Activated gamma-delta T cell treated with Interleukin-2 at 50 U/mL for 16 hours (primary cell): ENCODE data around the gene ORC6.

Source experiments
- DNase-seq: peaks from one replicate; pipeline ENCODE4 v3.0.0-alpha.2; 2020

Gene ORC6

DNA sequence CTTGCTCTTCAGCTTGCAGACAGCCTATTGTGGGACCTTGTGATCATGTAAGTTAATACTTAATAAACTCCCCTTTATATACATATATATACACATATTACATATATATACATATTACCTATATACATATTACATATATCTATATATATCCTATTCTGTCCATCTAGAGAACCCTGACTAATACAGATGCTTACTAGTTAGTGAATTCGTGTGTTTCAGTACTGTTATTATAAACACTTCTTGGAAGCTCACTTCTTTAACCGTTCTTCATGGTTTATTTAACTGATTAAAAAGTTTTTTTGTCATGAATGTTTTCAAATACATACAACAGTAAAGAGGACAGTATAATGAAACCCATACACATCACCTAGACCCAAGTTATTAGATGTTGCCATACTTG lies 12.6 kb downstream of the ORC6 start:
- no peak for DNase-seq

DNA sequence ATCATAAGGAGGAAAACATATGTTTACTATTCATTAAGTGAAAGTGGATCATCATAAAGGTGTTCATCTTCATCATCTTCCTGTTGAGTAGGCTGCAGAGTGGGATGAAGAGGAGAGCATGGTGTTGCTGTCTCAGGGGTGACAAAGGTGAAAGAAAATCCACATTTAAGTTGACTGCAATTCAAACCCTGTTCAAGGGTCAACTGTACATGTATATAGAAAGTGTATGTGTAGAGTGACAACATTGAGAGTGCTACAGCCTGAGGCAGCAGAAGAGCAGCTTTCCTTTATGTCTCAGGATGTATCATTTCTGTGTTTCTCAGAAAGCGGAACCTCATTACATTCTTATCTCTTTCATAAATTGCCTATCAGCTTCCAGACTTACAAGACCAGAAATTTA lies 17.2 kb downstream of the ORC6 start:
- DNase-seq, result no peak

DNA sequence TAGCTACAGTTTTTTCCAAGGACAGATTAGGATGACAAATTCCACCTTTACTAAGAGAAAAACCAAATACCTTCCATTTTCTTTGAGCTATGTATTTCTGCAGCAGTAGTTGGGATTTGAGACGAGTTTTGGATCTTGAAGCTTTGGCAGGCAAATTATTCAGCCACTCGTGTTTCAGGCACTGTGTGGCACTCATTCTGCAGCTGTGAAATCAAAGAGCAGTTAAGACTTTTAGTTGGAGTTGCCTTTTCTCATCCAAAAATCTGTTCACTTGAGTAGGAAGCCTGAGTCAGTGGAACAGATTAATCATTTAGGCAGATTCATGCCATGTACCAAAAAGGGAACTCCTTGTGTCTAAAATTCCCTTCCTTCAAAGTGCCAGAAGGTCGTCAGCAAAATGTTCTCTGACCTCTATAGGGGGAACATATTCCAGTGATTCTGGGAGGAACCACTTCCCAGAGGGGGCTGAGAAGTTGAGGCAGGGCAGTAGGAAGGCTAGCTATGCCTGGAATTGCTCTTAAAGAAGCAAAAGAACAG lies 20.1 kb downstream of the ORC6 start:
- DNase-seq, result no peak

DNA sequence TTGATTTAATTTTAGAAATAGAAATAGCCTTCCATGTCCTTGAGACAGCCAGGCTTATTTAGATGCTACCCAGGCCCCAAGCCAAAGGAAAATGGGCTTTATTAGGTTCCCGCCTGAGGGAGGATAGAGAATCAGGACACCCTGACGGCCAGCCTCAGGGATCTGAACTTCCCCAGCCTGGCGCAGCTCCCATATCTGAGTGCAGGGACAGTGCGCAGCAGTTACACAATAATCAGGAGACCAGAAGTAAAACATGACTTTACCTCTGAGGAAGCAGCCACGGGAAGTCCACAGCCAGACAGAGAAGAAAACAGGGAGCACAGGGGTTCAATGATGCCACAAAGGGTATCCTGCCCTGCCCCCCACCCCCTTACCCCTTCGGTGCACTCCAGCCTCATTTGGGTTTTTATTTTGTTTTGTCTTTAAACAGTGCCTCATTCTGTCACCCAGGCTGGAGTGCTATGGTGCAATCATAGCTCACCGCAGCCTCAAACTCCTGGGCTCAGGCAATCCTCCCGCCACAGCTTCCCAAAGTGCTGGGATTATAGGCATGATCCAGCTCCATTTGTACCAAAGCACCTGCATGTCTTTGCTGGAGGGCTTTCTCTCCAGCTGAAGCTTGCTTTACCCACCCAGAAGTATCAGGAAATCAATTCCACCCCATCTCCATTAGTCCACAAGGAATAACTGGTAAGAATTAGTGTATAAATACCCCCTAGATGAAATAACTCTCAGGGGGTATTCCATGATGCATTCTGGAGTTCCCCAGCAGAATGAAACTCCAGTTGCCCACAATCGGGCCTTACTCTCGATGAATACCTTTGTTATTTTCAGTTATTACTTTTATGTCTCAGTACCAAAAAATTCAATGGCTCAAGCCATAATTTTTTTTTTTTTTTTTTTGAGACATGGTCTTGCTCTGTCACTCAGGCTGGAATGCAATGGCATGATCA lies 21.9 kb downstream of the ORC6 start:
- DNase-seq, result no peak

DNA sequence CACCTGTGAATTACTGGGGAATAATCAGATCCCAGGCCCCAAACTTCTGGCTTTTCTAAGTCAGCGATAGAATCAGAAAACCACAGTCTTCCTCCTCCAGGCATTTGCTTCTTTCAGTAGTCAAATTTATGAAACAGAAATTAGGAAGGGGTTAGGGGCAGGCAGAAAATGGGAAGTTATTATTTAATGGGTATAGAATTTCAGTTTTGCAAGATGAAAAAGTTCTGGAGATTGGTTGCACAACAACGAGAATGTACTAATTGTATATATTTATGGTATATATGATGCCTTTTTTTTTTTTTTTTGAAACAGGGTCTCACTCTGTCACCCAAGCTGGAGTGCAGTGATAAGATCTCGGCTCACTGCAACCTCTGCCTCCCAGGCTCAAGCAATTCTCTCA lies 23.5 kb downstream of the ORC6 start:
- no peak for DNase-seq

DNA sequence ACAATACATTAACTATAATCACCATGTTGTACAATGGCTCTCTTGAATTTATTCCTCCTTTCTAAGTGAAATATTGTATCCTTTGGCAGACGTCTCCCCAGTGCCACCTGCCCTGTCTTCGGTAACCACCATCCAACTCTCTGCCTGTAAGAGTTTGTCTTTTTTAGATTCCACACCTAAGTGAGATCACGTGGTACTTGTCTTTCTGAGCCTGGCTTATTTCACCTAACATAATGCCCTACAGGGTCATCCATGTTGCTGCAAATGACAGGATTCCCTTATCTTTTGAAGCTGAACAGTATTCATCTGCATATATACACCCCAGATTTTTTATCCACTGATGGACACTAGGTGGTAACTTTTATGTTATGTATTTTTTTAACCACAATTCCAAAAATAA lies 24.2 kb downstream of the ORC6 start:
- no peak for DNase-seq

DNA sequence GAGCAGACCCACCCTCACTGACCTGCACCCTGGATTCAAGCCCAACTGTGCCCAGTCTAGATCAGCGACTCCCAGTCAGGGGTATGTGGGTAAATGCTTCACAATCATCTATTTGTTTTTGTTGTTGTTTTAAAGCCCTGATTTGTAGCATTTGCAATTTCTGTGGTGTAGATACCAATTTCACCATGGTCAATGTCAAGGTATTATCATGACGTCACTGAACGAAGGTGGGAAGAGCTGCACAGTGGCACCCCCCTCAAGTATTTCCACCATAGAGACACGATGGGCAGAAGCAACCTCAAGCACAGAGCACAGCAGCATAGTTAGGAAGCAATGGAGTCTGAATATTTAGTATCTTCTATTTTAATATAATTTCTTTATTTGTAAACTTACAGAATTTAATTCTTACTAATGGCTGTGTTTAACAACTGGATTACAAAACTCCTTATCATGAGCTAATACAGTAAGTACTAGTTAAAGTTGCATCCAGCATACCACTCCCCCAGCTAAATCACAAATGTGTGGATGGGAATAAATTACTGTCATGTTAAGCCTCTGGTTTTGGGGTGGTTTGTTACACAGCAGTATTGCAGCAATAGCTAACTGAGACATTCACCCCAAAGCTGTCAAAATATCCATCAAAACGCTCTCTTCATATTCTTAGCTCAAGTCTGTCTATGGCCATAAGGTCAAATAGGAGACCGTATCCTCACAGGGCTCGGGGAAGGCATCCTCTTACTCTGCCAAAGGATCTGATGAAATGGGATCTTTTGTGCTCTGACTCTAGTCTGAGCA lies 25.5 kb downstream of the ORC6 start:
- no peak for DNase-seq

DNA sequence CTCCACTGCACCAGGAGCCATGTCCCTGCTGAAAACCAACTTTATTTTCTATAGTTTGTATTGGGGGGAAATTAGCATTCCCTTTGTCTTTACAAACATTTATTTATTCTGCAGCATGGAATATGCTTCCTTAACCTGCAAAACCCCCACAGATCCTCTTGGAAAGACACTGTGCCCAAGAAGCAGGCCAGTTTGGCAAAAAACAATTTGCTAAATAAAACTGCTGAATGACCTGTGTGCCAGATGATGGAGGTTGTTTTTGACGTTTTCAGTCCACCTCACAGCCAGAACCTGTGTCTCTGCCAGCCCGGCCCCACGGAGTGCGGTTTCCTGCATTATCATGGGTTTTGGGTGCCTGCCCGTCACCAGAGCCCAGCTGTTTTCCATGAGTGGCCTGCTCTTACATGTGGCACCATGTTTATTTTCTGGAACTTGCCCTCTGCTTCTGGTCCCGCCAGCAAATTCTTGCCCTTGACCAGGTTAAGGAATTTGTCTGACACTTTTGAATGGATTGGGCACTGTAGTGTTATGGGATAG lies 26.4 kb downstream of the ORC6 start:
- DNase-seq, result no peak

DNA sequence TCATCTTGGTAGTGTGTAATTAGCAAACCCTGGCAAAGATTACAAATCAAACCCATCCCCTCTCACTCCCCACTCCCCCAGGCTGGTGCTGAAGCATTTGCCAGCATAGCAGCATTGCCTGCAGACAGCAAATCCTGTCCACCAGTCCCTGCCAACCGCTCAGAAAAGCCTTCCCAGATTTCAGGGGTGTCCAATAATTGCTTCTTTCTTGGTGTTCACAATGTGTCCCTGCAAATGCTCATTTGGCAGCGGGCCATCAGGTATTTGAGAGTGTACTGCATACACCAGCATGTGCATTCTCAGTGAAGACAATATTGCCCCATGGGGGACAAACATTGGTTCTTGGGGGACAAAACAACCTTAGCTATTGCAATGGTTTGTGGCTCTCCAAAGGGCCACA lies 28.2 kb downstream of the ORC6 start:
- DNase-seq, result no peak

DNA sequence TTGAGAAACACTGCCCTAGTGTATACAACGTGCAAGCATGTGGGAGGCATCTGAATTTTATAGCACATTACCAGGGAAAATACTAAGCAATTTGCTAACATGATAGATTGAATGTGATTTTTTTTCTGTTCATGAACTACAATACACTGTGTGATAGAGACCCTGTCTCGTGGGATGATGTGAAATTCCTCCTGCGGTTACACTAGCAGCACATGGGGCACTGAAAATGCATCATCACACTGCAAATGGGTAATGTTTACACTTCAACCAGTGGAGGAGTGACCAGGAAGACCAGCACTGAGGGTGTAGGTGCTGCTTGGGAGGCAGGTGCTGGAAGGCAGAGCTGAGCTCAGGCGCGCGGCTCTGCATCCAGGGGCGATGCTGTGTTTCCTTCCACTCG lies 28.8 kb downstream of the ORC6 start:
- no peak for DNase-seq

DNA sequence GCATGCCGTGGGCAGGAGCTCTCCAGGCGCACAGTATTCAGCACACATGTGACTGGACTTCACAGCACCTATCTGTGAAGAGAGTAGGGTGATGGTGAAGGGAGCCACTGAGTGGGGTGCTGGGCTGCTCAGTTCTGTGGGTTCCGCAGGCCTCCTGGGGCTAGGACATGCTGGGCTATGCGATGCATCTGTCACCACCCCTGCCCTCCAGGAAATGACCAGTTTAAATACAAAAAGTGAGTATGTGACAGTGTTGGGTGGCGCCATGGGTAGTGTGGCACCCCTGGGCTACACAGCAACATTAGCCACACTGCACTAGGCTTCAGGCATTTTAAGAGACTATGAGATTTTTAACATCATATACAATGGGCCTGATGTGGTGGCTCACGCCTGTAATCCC lies 30.1 kb downstream of the ORC6 start:
- no peak for DNase-seq

DNA sequence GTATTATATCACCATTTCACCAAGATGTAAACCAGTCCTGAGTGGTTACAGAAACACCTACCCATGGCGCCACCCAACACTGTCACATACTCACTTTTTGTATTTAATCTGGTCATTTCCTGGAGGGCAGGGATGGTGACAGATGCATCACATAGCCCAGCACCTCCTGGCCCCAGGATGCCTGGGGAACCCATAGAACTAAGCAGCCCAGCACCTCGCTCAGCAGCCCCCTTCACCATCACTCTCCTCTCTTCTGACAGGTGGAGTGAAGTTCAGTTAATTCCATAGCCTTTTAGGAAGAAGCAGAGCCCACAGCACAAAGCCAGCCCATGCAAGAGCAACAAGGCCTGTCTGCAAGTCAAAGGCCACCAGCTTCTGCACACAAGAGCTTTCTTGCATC lies 31.2 kb downstream of the ORC6 start:
- DNase-seq, result no peak

DNA sequence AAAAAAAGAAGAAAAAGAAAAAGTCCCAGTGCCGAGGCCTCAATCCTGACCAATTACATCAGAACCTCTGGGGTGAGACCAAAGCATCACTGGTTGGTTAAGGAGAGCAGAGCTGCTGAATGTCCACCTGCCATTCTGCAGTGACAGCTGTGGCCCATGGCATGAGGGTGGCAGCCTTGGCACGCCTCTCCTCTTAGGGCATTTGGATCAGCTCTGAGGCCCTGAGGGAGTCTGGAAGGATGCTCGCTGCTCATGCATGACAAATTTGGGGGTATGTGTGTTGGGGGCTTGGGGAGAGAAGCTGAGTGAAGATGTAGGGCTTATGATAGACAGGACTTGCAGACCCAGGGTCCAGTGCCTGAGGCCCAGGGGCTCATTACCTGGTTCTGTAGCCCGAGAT lies 32.4 kb downstream of the ORC6 start:
- no peak for DNase-seq

DNA sequence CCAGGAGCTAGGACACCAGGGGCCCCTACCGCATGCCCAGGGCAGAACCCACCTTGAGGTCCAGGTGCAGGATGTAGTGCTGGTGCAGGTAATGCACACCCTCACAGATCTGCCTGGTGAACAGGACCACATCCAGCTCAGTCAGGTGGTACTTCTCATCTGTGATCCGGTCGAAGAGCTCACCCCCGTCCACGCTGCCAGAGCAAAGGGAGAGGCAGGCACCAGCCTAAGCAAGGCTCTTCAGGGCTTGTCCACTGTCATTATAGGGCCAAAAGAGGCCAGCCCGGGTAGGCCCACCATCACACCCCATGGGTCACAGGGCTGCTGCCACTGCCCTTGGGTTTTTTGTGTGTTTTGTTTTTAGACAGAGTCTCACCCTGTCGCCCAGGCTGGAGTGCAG lies 37.7 kb downstream of the ORC6 start:
- DNase-seq, result no peak

DNA sequence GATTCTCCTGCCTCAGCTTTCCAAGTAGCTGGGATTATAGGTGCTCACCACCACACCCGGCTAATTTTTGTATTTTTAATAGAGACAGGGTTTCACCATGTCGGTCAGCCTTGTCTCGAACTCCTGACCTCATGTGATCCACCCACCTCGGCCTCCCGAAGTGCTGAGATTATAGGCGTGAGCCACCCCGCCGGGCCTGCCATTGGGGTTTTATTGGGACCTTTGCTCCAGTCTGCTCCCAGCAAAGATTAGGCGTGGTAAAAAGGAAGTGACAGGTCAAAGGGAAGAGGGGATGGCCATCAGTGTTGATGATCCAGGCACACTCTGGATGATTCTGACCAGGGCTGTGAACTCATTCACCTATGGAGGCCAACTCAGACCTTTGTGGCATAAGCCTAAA lies 38.2 kb downstream of the ORC6 start:
- DNase-seq, result no peak

DNA sequence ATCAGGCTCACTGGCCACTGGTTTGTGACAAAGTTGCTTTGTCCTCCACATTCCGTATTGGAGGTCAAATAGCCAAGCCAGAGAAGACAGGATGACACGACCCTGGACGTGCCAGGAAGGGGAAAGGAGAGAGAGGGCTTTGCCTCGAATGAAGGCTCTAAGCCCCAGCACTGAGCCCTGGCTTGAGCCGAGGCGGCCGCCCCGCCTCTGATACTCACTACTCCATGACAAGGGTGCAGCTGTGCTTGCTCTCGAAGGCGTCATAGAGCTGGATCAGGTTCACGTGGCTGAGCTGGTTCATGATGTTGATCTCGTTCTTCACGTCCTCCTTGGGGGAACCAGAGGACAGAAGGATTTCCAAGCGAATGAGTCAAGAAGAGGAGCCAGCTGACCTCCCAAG lies 39.3 kb downstream of the ORC6 start:
- no peak for DNase-seq

DNA sequence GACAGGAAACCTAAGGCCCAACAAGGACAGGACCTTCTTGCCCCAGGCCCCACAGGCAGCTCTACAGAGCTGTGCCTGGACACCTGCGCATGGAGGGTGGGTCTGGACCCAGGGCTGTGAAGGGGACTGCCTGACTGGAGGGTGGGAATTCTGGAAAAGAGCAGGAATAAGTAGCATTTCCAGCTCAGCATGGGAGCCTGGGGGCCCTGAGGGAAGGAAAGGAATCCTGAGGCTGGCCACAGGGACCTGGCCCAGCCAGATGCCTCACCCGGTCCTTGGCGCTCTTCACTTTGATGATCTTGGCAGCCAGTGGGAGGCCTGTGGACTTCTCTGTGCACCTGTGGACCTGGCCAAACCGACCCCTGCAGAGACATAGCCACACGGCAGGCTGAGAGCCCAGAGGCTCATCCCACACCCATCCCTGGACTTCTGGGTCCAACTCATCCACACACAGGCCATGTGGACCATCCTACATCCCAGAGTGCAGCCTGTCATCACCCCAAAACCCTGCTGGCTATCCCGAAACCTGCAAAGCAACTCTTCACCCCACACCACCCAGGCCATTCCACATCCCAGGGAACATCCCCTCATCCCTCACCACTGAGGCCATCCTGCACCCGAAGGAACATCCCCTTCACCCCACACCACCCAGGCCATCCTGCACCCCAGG lies 40.0 kb downstream of the ORC6 start:
- no peak for DNase-seq

DNA sequence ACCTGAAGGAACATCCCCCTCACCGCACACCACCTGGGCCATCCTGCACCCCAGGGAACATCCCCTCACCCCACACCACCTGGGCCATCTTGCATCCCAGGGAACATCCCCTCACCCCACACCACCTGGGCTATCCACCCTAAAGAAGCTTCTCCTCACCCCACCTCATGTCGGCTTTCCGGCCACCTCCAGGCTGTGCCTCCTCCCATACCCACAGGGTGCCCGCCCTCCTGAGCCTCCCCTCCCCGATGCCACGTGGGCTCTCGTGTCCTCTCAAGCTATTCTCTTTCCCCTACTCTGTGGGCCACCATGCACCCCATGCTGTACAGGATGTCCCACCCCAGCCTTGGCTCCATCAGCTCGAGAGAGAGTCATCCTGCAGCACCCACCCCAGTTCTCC lies 40.7 kb downstream of the ORC6 start:
- DNase-seq, result no peak

DNA sequence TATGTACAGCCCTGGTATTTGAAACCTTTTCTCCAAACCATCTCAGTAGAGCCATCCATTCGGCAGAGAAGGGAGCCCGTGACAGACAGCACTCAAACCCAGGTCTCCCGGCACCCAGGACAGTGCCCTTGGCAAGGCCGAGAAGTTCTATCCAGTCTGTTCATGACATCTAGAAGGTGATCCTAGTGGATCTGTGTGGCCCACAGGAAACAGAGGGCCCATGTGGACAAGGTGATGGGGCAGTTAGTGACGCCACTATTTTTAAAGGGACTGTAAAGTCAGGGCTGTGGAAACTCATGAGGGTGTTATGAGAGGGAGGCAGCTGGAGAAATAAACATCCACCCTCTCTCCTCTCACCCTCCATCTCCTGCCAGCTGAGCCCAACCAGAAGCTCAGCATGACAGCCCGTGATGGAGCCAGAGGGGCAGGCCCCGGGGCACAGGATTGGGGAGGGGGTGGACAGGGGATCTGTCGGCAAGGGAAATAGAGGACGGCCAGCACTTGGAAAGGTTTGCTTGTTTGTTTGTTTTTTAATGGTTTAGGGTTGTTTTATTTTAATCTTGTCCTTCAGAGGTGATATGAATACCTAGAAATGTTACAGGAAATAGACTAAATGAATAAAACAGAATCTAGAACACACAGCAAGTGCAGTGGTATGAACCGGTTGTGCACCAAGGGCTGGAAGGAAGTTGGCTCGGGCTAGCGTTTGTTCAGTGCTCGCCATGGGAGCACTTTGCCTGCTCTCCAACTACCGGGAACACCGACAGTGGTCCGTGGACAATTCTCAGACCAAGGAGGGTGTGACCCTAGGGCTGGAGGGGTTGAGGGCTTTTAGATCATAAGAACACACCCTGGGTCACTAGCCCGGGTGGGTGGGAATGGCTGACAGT lies 41.6 kb downstream of the ORC6 start:
- no peak for DNase-seq

DNA sequence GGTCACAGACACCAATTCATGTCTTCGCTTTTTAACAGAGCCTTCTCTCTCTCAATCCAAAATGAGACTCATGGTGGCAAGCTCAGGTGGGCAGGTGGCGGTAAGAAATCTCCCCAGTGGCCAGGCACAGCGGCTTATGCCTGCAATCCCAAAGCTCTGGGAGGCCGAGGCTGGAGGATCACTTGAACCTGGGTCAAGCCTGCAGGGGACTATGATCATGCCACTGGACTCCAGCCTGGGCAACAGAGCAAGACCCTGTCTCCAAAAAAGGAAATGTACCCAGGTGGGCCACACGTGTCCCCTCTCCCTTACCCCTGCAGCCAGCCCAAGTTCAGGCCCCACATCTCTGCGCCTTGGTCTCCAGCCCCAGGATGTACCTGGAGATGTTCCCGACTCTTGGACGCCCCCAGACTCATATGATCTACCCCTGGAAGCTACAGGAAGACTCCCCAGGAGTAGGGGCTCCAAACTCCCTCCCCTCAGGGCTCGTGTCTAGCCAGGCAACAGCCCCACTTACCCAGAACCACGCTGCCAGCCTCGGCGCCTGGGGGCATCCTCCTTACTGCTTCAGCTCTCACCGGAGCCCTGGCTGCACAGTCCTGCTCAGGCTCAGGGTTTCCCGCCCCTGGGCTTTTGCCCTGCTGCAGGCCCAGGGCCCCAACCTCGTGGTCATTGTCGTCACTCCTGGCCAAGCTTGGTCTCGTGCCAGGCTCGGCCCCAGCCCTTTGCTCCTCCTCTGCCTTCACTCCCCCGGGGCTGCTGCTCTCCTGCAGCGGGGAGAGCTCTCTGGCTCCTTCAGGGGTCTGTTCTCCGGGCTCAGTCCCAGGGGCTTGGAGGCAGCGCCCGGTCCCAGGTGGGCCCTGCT lies 42.5 kb downstream of the ORC6 start:
- no peak for DNase-seq

DNA sequence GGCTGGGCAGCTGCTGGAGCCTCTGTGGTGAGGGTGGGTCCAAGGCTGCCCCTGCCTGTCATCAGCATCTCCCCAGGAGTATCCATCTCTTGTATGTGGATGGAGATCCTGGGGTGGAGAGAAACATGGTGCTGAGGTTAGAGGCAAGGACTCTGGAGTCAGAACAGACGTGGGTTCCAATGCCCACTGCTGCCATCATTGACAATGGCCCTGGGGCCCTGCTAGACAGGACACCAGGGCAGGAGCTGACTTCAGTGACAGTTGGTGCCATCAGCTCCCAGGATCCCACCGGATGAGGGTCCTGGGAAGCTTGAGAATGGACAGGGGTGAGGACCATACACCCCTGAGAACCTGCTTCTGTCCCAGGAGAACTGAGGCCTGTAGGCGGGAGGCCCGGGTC lies 43.1 kb downstream of the ORC6 start:
- no peak for DNase-seq
